HepG2 (cell line): Measurements from ENCODE around the gene MLLT11. TPM values are rescaled to one million over a fixed set of nuclear protein-coding genes. Genes with fewer than 3 reads are reported as not detected.

Source experiments
- ATAC-seq: fragments of 200-7000 bp; cut with Tn5 transposase; 3 replicates; pipeline ENCODE4 v1.9.1; 2020; ENCODE audit warnings: mild to moderate bottlenecking, moderate library complexity
- BruUV-seq: library from RNA; stranded (reverse); fragments of 400-500 nt; replicated peaks from 2 replicates; lab custom pipeline; 2021; lab: Mats Ljungman, UMichigan
- CTCF ChIA-PET: fragments of 300-600 bp; formaldehyde crosslinking; extraction: SDS; loops from one replicate; lab custom pipeline; 2021; ENCODE audit warnings: low total read pairs, inconsistent platforms, low intra/inter-chr PET ratio; lab: Yijun Ruan, JAX
- POLR2A ChIA-PET: fragments of 350-600 bp; sonication (Branson Sonifier 250); formaldehyde crosslinking; loops from one replicate; lab custom pipeline; 2020; ENCODE audit warnings: antibody characterized with exemption, inconsistent platforms; lab: Yijun Ruan, JAX
- DNase-seq: peaks from one replicate; pipeline ENCODE4 v3.0.0-alpha.2; 2015; ENCODE audit warnings: low spot score
- FAIRE-seq: peaks from 3 replicates; lab custom pipeline; 2011; peaks lifted over from hg19 to GRCh38; lab: Jason Lieb, UNC
- H2AFZ ChIP-seq: one replicate; pipeline ENCODE4 v1.6.1; 2011; ENCODE audit warnings: low read length, inconsistent platforms
- H3K27ac ChIP-seq: fragments of 300-600 bp; 3 replicates; pipeline ENCODE4 v1.8.0; 2011; ENCODE audit warnings: mixed run types, mild to moderate bottlenecking, mixed read lengths, low read length, inconsistent platforms; ENCODE audit not compliant: insufficient read depth; ENCODE audit errors: extremely low read length
- H3K27me3 ChIP-seq, 2 experiments: fragments of 200-600 bp in 1 of 2; 2 replicates in 1 of 2; 3 replicates in 1 of 2; pipeline versions ENCODE4 v1.6.0 to v1.8.0; 2011; ENCODE audit warnings: low read length in 2 of 2, mild to moderate bottlenecking in 2 of 2, moderate library complexity in 2 of 2, inconsistent platforms in 1 of 2; ENCODE audit not compliant: insufficient read depth in 2 of 2, control insufficient read depth in 1 of 2
- H3K36me3 ChIP-seq, 2 experiments: fragments of 200-600 bp in 1 of 2; replicated peaks in 1 of 2; 2 replicates in 1 of 2; 3 replicates in 1 of 2; pipeline versions ENCODE4 v1.5.1 to v1.8.0; 2011; ENCODE audit warnings: low read length in 2 of 2, inconsistent platforms in 1 of 2; ENCODE audit not compliant: insufficient read depth in 2 of 2, control insufficient read depth in 1 of 2
- H3K4me1 ChIP-seq: 2 replicates; pipeline ENCODE4 v1.5.1; 2012; ENCODE audit warnings: low read length, inconsistent platforms; ENCODE audit not compliant: insufficient read depth
- H3K4me2 ChIP-seq: 2 replicates; pipeline ENCODE4 v1.6.0; 2011; ENCODE audit warnings: low read depth, low read length, inconsistent platforms
- H3K4me3 ChIP-seq, 3 experiments: fragments of 200-600 bp in 1 of 3; sonication (generic), shearing (Covaris generic) in 1 of 3; replicated peaks in 1 of 3; 2 replicates each; pipeline ENCODE4 v1.5.1; 2011 to 2016; ENCODE audit warnings: low read length in 3 of 3, inconsistent platforms in 2 of 3, low read depth in 2 of 3, mild to moderate bottlenecking in 2 of 3, control low read depth in 1 of 3, mixed read lengths in 1 of 3; ENCODE audit not compliant: insufficient read depth in 1 of 3
- H3K79me2 ChIP-seq: one replicate; pipeline ENCODE4 v1.6.1; 2011; ENCODE audit warnings: low read length, inconsistent platforms; ENCODE audit not compliant: insufficient read depth
- H3K9ac ChIP-seq: 2 replicates; pipeline ENCODE4 v1.6.0; 2011; ENCODE audit warnings: mild to moderate bottlenecking, low read depth, low read length, inconsistent platforms; ENCODE audit not compliant: insufficient read depth
- H3K9me3 ChIP-seq: 2 replicates; pipeline ENCODE4 v1.5.1; 2012; ENCODE audit warnings: mild to moderate bottlenecking, low read length
- H4K20me1 ChIP-seq: 2 replicates; pipeline ENCODE4 v1.6.0; 2011; ENCODE audit warnings: inconsistent platforms, mild to moderate bottlenecking, low read length, moderate library complexity; ENCODE audit not compliant: insufficient read depth
- ATM ChIP-seq: fragments of 450-650 bp; IDR thresholded peaks from 2 replicates; pipeline ENCODE4 v1.7.1; 2017; ENCODE audit warnings: mild to moderate bottlenecking, borderline replicate concordance
- CCAR2 ChIP-seq: fragments of 200-400 bp; formaldehyde crosslinking; optimal IDR thresholded peaks from 2 replicates; pipeline ENCODE3; 2018; ENCODE audit warnings: low read depth, mild to moderate bottlenecking, low read length, moderate library complexity
- GFI1 ChIP-seq: sonication (generic); formaldehyde crosslinking; IDR thresholded peaks from 2 replicates; pipeline ENCODE4 v1.5.0; 2020; ENCODE audit warnings: missing genetic modification reagents, mild to moderate bottlenecking, borderline replicate concordance
- IRF2 ChIP-seq: IDR thresholded peaks from 2 replicates; pipeline ENCODE4 v1.6.1; 2018; ENCODE audit warnings: missing genetic modification reagents, missing compliant biosample characterization
- NAIF1 ChIP-seq: sonication (generic); formaldehyde crosslinking; IDR thresholded peaks from 2 replicates; pipeline ENCODE4 v1.5.0; 2020; ENCODE audit warnings: mild to moderate bottlenecking, missing genetic modification reagents, borderline replicate concordance
- NFATC3 ChIP-seq: sonication (generic); formaldehyde crosslinking; IDR thresholded peaks from 2 replicates; pipeline ENCODE4 v1.5.1; 2020; ENCODE audit warnings: mild to moderate bottlenecking, missing genetic modification reagents
- RFX3 ChIP-seq: IDR thresholded peaks from 2 replicates; pipeline ENCODE4 v1.6.1; 2016; ENCODE audit warnings: missing biosample characterization, missing genetic modification reagents
- RNF219 ChIP-seq: sonication (generic); formaldehyde crosslinking; IDR thresholded peaks from 2 replicates; pipeline ENCODE4 v1.5.0; 2020; ENCODE audit warnings: mild to moderate bottlenecking, missing genetic modification reagents
- SSRP1 ChIP-seq: IDR thresholded peaks from 2 replicates; pipeline ENCODE4 v1.6.1; 2016; ENCODE audit warnings: control low read depth
- TEAD2 ChIP-seq: sonication (generic); formaldehyde crosslinking; IDR thresholded peaks from 2 replicates; pipeline ENCODE4 v1.9.0; 2021; ENCODE audit warnings: missing genetic modification reagents
- ZNF382 ChIP-seq: sonication (generic); formaldehyde crosslinking; IDR thresholded peaks from 2 replicates; pipeline ENCODE4 v1.5.0; 2020; ENCODE audit warnings: missing genetic modification reagents, mild to moderate bottlenecking, borderline replicate concordance
- WGBS: methylation state at CpG from one replicate; pipeline ENCODE4 v1.1.6; 2017; ENCODE audit warnings: low lambda C conversion rate; 5-methylcytosine and 5-hydroxymethylcytosine counted together
- in situ Hi-C: cut with HindIII; loops from 2 replicates; pipeline ENCODE4 v1.10.0; 2017; ENCODE audit warnings: low pct_unique_long_range_greater_than_20kb; ENCODE audit not compliant: extremely low pct_ligation_motif_present
- intact Hi-C: fragments of 100-400 bp; cut with micrococcal nuclease; formaldehyde crosslinking; loops from one replicate; pipeline ENCODE4 v1.10.0; 2022; ENCODE audit not compliant: unreplicated experiment
- polyA plus RNA-seq, 8 experiments: library from polyadenylated mRNA; depleted of rRNA in 3 of 8; stranded (reverse) in 7 of 8; unstranded in 1 of 8; fragments of >200 nt; fragmentation: Illumina TruSeq in 4 of 8; extraction: Trizol in 4 of 8; gene quantifications; 2 replicates each; pipeline versions ENCODE4 v1.2.1 to v1.2.3, GENCODE V29; 2011 to 2016; ENCODE audit warnings: low read depth in 4 of 8, missing spikeins in 1 of 8, mixed read lengths in 1 of 8; ENCODE audit not compliant: insufficient read depth in 1 of 8
- total RNA-seq, 5 experiments: library from RNA; depleted of rRNA; stranded (reverse); fragments of >200 nt; fragmentation: Illumina TruSeq; extraction: Trizol; gene quantifications; 2 replicates each; pipeline ENCODE4 v1.2.3, GENCODE V29; 2016; ENCODE audit warnings: low read depth in 1 of 5

MLLT11 gene
- total and polyA plus RNA-seq, 2 of the 13 experiments (the other 11 are each of a cell fraction or from before 2014, with no cell fraction given) = 0.21 to 0.22 TPM

- Histone ChIP-seq H3K27me3 (0 out of 5 replicates have a peak, but pooled peaks cover 0 to 3% of the 10 kb centered on the region in 2 experiments), H3K36me3 (peaks cover 3 to 8% of the 10 kb centered on the region in 2 experiments; a peak in 4 of 5 replicates), H3K9me3 (no peaks in the 10 kb centered on the region), H3K27ac (no peak overlapping the region), H3K4me1 (peaks cover 41% of the 10 kb centered on the region), H3K4me3 (peak overlapping the region; percentile 43 to 88 (median 83)), H3K79me2 (peaks cover 19% of the 10 kb centered on the region), H3K4me2 (peak overlapping the region; percentile 74), H2AFZ (peak overlapping the region; percentile 35), H4K20me1 (no peaks in the 10 kb centered on the region), H3K9ac (no peak overlapping the region)
- DNase-seq (no peak), ATAC-seq (no peak), FAIRE-seq (no peak)
- ChIA-PET CTCF (no interaction called here), POLR2A (no interaction called here)
- no peak for TF ChIP-seq NAIF1 (CRISPR knock-in tag)
- no peak for TF ChIP-seq CCAR2
- no peak for TF ChIP-seq GFI1
- TF ChIP-seq RFX3 (CRISPR knock-in tag) = no peak
- no peak for TF ChIP-seq TEAD2 (CRISPR knock-in tag)
- no peak for TF ChIP-seq NFATC3 (CRISPR knock-in tag)
- no peak for TF ChIP-seq ZNF382 (CRISPR knock-in tag)
- no peak for TF ChIP-seq IRF2
- no peak for TF ChIP-seq RNF219 (CRISPR knock-in tag)
- TF ChIP-seq ATM = no peak
- no peak for TF ChIP-seq SSRP1 (CRISPR knock-in tag)
- BruUV-seq = no TSS peak
- in situ Hi-C loops = no loop called here
- intact Hi-C loops = no loop called here
- WGBS = 55% methylated on average over 4 of the region's 4 CpGs
Observed at GRCh38 chr1:151060657-151061421, 642 bp downstream of the MLLT11 start.
